GM19035 (cell line): Measurements from ENCODE around the gene NELFB.
A peak's percentile ranks its signal among the peaks of the same experiment; 100 is the strongest.

Experiments
- ATAC-seq: cut with Tn5 transposase; IDR thresholded peaks from one replicate; pipeline ENCODE4 v1.9.1; 2021; ENCODE audit not compliant: unreplicated experiment

Gene NELFB

DNA sequence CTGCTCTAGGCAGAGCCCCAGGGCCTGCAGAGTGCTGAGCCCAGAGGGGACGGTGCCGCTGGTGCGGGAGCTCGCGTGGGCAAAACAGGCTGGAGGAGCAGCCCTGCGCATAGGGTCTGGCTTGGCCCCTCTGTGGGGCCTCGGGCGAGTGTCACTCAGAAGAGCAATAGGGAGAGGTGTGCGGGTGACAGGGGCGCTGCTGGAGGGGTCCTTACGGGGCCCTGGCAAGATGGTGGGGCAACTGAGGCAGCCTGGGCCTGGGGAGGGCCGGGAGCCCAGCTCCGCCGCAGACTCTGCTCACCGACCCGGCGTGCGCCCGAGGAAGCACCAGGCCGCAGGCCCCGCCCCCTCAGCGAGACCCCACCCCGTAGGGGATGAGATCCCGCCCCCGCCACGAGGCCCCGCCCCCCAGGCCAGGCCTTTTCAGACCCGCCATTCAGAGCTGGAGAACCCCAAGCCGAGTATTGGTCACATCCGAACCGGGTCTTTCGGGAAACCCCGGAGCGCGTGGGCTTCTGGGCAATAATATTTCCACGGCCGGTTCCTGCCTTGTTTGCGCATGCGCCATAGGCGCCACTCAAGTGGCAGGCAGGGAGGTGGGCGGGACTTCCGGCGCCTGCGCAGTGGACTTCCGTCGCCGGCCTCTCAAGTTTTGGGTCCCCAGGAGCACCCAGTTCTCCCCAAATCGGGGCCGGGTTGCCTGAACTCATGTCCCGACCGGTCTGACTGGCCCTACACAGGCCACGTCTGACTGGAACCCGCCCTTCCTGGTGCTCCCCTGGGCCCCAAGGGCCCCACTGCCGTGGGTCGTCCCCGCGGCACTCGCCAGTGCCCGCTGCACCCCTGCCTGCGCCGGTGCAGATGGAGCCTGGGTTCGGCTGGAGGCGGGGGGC lies 31.8 kb upstream of the NELFB start:
- ATAC-seq, result peak; percentile 66

DNA sequence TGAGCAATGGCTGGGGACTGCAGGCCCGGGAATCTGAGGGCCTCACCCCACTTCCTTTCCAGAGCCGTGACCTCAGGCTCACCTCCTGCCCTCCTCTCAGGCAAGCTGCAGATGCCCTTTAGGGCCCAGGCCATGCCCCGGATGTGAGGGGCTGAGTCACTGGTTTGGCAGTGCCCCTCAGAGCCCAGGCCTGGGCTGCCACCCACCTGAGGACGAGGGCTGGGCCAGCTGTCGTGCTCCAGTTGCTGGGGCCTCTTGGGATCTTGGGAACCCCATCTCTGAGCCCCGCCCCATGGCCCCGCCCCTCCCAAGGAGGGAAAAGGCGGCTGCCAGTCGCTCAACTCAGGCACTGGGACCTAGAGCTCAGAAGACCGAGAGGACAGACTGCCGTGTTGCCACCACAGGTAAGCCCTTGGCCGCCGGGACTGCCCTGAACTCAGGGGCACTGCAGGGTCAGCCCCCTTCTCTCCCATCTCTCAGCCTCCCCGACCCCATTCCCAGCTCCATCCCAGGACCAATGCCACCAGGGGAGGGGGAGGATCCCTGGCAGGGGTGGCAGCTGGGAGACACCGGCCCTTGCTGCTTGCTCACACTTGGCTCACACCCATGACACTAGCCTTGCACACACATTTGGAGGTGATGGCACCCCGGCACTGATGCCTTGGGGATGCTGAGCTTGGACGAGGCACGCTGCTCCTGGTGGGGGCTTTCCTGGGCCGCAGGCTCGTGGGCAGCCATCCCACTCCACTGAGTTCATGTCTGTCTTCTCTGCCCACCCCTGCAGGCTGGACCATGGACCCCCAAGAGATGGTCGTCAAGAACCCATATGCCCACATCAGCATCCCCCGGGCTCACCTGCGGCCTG lies 30.1 kb upstream of the NELFB start, which contains the start of gene CYSRT1:
TSS of gene CYSRT1 (plus strand) at position 345 of the 865 bp plus-strand sequence. CDS start at position 793, 448 bp downstream.
- ATAC-seq, result no peak

DNA sequence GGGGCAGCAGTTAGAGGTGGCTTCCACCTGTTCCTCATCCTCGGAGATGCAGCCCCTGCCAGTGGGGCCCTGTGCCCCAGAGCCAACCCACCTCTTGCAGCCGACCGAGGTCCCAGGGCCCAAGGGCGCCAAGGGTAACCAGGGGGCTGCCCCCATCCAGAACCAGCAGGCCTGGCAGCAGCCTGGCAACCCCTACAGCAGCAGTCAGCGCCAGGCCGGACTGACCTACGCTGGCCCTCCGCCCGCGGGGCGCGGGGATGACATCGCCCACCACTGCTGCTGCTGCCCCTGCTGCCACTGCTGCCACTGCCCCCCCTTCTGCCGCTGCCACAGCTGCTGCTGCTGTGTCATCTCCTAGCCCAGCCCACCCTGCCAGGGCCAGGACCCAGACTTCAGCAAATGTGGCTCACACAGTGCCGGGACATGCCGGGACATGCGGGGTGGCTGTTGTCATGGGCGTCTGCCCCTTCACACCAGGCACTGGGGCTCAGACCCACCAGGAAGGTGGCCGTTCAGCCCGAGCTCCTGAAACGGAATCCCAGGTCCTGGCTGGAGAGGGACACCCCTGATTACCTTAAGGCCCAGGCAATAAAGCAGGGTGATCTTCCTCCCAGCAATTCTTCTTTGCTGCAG lies 29.3 kb upstream of the NELFB start:
- ATAC-seq, result no peak

DNA sequence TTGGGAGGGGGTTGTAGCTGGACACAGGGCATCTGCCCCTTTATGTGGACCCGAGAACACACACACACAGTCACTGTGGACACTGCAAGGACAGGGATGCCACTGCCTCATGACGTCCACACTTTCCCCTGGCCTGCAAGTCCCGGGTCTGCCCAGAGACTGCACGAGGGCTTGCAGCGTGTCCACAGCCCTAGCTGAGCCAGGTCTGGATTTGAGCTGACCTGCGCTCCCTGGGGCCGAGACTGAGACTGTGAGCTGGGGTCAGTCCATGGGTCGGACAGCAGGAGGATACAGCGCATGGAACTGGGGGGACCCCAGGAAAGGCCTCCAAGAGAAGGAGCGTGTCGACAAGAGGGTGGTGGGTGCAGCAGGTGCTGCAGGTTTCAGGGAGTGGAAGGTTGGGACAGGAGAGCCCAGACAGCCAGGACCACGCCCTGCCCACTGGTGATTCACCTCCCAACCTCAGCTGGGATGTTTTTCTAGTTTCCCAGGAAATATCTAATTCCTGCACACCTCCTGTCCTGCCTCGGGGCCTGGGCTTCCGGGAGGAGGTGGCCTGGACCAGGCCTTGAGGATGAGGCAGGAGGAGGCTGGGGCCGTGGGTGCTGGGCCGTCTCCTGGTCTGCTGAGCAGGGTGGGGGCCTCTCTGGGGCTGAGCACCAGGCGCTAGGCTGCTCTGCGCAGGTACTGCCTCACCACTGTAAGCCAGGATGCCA lies 28.6 kb upstream of the NELFB start:
- no peak for ATAC-seq

DNA sequence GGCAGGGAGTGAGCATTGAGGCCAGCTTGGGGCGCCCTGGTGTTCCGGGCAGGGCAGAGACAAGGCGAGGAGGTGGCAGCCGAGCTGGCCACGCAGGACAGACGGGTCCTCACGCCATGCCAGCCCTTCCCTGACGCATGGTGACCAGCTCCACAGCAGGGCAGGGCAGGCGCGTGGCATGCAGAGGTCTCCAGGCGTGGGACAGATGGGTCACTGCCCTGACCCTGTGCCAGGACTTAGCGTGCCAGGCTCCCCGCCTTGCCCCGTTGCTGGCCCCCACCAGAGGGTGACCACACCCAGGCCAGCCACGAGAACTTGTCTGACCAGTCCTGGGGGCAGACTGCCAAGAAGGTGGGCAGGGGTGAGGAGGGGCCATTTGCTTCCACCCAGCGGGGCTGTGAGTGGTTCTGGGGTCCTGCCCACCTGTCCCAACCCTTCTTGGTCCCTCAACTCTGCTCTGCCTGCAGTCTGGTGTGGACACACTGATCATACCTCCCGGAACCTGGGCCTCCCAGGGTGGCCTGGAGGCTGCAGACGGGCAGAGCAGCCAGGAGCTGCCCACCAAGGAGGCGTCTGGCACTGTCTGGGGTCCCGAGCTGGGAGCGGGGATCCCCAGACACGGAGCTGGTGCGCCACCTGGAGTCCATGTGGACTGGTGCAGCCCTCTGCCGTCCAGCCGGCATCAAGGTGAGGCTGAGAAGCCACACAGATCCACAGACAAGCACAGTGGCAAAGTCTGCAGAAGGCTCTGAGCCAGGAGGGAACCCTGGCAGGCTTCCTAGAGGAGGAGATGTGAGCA lies 27.9 kb upstream of the NELFB start, which contains the start of gene RNF224:
TSS of gene RNF224 (plus strand) at position 449 of the 799 bp plus-strand sequence. CDS start 834 bp downstream, outside the sequence.
- ATAC-seq, result no peak

DNA sequence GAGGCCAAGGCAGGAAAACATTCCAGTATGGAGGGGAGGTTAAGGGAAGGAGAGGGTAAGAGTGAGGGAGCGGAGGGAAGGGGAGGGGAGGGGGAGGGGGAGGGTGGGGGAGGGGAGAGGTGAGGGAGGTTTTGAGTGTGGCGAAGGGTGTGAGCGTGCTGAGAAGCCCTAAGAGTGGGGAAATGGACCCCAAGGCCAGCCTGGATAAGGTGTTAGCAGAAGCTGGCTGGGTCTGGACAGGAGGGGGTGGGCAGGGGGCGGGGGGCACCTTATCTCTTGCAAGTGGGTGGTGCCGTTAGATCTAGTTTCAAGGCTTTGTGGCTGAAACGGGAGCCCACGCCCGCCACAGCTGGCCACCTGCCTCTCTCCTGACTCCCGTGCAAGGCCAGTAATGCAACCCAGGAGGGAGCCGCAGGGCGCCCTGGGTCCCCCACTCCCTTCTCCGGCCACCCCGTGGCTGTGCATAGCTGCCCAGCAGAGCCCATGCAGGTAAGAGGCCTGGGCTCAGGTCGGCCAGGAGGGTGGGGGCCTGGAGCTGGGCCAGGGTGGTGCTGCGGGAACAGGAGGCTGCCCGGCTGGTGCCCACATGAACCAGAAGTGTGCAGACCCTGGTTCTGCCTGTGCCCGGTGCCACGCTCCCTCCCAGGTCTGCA lies 27.1 kb upstream of the NELFB start:
- no peak for ATAC-seq

DNA sequence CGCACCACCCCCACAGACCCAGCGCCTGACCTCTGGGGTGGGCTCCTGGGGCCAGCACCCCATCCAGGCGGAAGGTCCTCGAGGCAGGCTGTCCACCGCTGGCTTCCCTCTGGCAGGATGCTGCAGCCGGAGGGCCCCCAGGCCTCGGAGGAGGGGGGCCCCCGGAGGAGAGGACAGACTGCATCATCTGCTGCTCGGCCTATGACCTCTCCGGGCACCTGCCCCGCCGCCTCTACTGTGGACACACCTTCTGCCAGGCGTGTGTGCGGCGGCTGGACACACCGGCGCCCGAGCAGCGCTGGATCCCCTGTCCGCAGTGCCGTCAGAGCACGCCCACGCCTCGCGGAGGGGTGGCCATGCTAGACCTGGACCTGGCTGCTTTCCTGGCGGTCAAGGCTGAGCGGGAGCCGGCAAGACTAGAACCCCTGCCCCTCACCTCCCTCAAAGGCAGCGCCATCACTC lies 26.6 kb upstream of the NELFB start:
- ATAC-seq, result no peak

DNA sequence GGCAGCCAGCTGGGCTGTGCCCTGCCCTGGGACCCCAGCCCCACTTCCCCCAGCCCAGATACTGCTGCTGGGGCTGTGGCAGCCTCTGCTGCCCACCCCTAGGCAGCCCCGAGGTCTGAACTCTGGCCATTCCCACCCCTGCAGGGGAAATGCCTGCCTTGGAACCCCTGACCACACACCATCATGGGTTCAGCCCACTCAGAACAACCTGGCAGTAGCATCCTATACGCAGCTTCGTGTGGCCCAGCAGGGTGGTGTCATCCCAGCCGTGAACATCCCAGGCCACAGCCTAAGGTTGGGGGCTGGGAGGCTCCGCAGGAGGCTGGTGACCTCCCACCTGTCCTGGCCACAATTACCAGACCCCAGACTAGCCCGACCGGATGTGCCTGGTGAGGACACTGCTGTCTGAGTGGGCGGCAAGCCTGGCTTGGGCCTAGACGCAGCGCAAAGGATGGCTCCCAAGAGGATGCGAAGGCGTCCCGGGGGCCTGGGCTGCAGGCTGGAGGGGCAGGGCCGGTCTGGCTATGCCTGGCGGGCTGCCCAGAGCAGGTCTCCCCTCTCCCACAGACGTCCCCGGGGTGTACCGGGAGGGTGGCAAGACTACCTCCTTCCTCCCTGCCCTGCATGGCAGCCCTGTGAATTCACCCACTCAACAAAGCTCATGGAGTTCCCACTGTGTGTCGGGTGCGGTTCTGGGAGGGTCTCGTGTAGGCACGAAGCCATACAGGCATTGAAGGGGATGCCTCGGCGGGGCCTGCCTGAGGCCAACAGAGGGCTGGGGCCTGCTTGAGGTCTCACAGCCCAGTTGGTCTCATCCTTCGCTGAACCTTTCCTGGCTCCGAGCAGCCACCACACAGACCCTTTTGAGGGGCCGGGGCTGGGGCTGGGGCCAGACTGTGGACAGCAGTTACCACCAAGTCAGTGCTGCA lies 25.9 kb upstream of the NELFB start:
- no peak for ATAC-seq

DNA sequence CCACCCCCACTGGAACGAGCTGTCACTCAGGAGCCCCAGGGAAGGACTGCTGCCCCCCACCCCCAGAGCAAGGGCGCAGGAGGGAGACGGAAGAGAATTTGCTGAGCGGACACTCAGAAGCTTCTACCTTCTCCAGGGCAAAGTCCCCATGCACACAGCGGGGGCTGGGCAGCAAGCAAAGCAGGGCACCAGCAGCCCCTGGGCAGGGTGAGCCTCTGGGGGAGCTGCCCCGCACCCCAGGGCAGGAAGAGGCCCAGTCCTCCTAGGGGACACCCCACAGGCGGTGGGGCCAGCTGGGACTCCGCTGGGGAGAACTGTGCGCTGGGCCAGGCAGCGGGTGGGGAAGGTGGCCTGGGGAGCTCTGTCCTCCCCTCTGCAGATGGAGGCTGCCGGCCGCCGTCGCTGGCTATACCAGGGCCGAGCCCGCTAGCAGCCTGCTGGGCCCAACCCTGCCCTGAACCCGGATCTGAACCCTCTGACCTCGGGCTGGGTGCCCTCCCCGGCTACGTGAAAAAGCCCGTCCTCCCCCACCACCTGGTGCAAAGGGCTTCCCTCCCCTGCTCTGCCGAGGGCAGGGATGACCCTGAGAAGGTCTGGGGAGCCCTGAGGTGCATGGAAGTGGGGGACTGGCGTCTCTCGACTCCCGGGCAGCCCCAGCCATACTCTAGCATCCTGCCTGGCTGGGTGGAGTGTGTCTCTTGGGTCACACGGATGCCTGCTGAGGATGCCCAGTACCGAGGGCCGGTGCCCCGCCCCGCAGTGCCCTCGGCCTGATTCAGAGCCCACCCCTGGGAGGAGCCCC lies 25.0 kb upstream of the NELFB start:
- ATAC-seq, result no peak

DNA sequence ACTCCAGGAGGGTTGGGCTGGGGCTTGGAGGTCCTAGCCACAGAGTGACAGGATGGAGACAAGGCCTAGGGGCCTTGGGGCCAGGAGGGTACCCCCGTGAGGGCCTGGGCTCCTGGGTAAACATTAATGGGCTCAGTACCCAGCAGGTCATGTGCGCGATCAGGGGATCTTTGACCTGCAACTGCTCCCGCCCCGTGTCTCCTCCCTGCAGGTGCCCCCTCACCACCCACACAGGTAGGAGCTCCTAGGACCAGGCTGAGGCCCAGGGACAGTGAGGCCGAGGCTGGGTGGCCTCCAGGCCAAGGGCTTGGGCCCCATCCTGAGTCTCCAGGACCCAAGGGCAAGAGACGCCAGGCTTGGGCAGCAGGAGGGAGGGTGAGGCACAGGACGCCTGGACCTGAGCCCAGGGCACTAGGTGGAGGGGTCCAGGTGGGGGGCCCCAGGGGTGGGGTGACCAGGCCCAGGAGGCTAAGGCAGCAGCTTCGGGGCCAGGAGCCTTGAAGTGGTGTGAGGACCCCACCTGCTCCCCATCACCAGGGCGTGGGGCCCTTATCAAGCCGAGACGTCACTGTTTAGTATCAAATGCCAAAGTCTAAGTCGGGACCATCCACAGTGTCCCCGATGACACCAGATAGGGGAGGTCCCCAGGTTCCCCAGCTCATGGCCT lies 24.3 kb upstream of the NELFB start, which contains the start of gene SLC34A3:
TSS of gene SLC34A3 (plus strand) at position 197 of the 667 bp plus-strand sequence. CDS start 802 bp downstream, outside the sequence.
- ATAC-seq, result no peak

DNA sequence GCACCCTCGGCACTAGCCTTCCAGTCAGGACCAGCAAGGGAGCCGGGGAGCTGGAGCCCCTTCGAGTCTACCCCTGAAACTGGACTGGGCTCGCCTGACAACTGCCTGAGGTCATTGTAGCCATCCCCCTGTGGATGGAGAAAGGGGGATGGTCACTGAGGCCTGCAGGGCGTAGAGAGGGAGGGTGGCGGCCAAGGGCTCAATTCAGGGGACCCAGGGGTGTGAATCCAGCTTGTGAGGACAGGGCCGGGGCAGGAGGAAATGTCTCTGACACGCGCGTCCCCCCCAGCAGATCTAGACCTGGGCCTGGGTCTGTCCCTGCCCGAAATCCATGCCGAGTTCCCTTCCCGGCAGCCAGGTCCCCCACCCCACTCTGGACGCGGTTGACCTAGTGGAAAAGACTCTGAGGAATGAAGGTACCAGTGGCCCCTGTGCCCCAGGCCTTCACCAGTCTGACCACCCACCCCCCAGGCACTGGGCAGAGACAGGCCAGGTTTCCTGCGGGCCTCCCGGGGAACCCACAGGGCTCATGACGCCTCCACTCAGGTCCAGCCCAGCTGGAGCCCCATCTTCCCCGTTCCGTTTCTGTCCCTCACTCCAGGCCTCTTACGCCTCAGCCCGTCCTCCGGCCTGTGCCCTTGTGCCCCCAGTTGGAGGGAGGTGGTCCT lies 23.6 kb upstream of the NELFB start:
- ATAC-seq, result no peak

DNA sequence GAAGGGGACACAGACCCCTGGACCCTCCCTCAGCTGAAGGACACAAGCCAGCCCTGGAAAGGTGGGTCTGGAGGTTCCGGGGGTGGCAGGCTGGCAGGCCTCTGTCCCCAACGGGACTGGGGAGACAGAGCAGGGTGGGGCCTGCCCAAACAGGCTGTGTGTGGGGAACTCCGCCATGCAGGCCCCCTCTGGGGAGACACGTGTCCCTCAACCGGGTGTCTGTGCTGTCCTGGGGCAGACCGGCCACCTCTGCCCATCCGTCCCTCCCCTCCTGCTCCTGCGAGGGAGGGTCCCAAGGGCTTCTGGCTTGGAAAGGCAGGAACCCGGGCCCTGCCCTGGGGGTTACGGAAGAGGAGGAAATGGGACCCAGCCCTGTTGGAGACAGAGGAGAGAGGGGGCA lies 23.0 kb upstream of the NELFB start:
- no peak for ATAC-seq

DNA sequence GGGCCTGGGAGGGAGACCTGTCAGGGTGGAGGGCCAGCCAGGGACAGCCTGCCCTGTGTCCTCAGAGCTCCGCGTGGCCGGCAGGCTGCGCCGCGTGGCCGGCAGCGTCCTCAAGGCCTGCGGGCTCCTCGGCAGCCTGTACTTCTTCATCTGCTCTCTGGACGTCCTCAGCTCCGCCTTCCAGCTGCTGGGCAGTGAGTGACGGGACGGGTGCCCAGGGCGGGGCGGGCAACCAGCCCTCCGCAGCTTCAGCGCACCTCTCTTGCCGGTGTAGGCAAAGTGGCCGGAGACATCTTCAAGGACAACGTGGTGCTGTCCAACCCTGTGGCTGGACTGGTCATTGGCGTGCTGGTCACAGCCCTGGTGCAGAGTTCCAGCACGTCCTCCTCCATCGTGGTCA lies 22.6 kb upstream of the NELFB start:
- no peak for ATAC-seq

DNA sequence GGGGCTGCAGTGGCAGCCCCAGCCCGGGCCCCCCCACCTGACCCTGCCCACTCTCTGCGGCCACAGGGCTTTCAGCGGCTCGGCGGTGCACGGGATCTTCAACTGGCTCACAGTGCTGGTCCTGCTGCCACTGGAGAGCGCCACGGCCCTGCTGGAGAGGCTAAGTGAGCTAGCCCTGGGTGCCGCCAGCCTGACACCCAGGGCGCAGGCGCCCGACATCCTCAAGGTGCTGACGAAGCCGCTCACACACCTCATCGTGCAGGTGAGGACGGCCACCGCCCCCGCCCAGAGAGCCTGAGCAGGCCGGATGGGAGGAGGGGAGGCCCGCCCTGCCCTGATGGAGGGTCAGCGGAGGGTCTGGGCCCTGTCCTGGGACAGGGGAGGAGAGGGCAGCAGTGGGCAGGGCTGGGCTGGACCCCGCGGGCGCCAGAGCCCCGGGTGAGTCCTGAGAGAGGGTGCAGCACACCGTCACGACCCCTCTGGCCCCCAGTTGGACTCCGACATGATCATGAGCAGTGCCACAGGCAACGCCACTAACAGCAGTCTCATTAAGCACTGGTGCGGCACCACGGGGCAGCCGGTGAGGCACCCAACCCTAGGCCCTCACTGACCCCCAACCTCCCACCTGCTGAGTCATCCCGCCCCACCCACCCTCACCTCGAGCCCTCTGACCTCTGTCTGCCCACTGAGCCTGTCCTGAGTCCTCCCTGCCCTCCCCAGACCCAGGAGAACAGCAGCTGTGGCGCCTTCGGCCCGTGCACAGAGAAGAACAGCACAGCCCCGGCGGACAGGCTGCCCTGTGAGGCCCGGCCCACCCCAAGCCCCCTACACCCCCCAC lies 21.8 kb upstream of the NELFB start:
- ATAC-seq, result no peak

DNA sequence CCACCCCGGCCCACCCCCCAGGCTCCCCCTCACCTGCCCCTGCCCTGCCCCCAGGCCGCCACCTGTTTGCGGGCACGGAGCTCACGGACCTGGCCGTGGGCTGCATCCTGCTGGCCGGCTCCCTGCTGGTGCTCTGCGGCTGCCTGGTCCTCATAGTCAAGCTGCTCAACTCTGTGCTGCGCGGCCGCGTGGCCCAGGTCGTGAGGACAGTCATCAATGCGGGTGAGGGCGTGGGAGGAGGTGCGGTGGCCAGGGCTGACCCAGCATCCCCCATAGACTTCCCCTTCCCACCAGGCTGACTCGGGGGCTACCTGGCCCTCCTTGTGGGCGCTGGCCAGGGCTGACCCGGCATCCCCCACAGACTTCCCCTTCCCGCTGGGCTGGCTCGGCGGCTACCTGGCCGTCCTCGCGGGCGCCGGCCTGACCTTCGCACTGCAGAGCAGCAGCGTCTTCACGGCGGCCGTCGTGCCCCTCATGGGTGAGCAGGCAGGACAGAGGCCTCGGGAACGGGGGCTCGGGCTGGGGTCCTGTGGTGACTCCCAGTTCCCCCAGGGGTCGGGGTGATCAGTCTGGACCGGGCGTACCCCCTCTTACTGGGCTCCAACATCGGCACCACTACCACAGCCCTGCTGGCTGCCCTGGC lies 21.0 kb upstream of the NELFB start:
- no peak for ATAC-seq
